ENCODE measurements around the gene SELENOO.

Gene SELENOO

DNA sequence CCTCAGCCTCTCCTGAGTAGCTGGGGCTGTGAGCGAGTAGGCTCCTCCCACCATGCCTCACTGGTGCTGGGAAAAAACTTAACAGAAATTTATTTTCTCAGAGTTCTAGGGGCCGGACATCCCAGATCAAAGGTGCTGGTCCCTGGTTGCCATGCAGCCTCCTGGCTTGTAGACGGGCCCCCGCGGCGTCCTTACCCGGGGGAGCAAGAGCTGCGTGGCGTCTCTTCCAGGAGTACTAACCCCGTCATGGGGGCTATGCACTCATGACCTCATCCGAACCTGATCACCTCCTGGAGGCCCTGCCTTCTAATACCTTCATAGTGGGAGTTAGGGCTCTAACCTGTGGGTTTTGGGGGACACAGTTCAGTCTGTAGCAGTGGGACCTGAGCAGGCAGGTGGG is 12.5 kb upstream of the SELENOO start:
- Histone ChIP-seq H3K4me3 (ENCODE audit: extremely low read depth, insufficient read depth, low read length, poor library complexity, severe bottlenecking) (no peak overlapping the region), H3K9me3 (ENCODE audit: control insufficient read depth, low read length) (no peaks in the 10 kb centered on the region), H3K36me3 (ENCODE audit: control insufficient read depth, insufficient read depth, low read length) (peaks cover 28% of the 10 kb centered on the region), H3K27ac (ENCODE audit: low read depth, low read length, severe bottlenecking) (no peak overlapping the region), H3K4me1 (ENCODE audit: control insufficient read depth, insufficient read depth, low read length, poor library complexity, severe bottlenecking) (peaks cover 12% of the 10 kb centered on the region)
- 97 to 98% methylated on average over 6 to 11 of the region's 11 CpGs for WGBS, 2 experiments (ENCODE audit: insufficient coverage in 2 of 2)

DNA sequence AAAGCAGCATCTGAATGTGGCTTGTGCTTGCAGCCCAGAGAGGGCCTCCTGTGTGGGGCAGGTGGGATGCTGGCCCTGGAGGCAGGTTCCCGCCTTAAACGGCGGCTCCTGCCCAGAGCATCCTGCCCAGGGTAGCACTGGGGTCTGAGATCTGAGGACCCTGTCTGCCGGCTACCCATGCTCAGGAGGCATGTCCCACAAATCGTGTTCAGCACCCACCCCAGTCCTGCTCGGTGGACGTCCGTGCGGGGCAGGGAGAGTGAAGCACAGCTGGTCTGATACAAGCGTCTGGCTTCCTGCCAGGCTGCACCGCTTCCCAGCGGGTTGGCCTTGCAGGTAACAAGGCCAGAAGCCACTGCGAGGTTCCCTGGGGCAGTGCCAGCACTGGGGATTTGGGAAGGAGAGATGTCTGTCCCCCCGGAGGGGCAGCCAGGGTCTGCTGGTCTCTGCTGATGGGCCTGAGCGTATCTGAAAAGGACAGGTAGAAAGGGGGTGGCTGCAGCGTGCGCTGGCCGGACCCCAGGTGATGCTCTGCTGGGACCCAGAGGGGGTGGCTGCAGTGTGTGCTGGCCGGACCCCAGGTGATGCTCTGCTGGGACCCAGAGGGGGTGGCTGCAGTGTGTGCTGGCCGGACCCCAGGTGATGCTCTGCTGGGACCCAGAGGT is 11.5 kb upstream of the SELENOO start:
- Histone ChIP-seq H3K4me3 (ENCODE audit: extremely low read depth, insufficient read depth, low read length, poor library complexity, severe bottlenecking) (no peak overlapping the region), H3K4me1 (ENCODE audit: control insufficient read depth, insufficient read depth, low read length, poor library complexity, severe bottlenecking) (peaks cover 11% of the 10 kb centered on the region), H3K36me3 (ENCODE audit: control insufficient read depth, insufficient read depth, low read length) (peaks cover 31% of the 10 kb centered on the region), H3K9me3 (ENCODE audit: control insufficient read depth, low read length) (no peaks in the 10 kb centered on the region), H3K27ac (ENCODE audit: low read depth, low read length, severe bottlenecking) (no peak overlapping the region)
- WGBS, 2 experiments (ENCODE audit: insufficient coverage in 2 of 2): 97 to 98% methylated on average over 16 to 20 of the region's 20 CpGs

DNA sequence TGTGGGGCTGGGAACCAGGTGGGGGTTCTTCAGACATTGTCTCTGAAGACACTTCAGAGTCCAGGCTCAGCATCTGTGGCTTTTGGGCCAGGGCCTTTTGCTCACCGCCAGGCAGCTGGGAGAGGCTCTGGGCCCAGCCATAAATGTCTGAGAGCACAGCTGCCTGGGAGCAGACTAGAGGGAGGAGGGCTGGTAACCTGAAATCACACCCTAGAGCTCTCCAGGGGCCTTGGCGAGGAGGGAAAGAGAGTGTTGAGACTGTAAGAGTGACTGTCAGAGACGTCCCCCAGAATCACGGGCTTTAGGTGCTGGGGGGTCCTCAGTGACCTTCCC is 11.0 kb upstream of the SELENOO start:
- H3K4me1 ChIP-seq (ENCODE audit: control insufficient read depth, insufficient read depth, low read length, poor library complexity, severe bottlenecking): peaks cover 7% of the 10 kb centered on the region
- no peaks in the 10 kb centered on the region for H3K9me3 ChIP-seq (ENCODE audit: control insufficient read depth, low read length)
- WGBS, 2 experiments (ENCODE audit: insufficient coverage in 2 of 2): 85 to 100% methylated on average over 1 to 3 of the region's 4 CpGs
- no peak overlapping the region for H3K27ac ChIP-seq (ENCODE audit: low read depth, low read length, severe bottlenecking)
- no peak overlapping the region for H3K4me3 ChIP-seq (ENCODE audit: extremely low read depth, insufficient read depth, low read length, poor library complexity, severe bottlenecking)
- peaks cover 33% of the 10 kb centered on the region for H3K36me3 ChIP-seq (ENCODE audit: control insufficient read depth, insufficient read depth, low read length)

DNA sequence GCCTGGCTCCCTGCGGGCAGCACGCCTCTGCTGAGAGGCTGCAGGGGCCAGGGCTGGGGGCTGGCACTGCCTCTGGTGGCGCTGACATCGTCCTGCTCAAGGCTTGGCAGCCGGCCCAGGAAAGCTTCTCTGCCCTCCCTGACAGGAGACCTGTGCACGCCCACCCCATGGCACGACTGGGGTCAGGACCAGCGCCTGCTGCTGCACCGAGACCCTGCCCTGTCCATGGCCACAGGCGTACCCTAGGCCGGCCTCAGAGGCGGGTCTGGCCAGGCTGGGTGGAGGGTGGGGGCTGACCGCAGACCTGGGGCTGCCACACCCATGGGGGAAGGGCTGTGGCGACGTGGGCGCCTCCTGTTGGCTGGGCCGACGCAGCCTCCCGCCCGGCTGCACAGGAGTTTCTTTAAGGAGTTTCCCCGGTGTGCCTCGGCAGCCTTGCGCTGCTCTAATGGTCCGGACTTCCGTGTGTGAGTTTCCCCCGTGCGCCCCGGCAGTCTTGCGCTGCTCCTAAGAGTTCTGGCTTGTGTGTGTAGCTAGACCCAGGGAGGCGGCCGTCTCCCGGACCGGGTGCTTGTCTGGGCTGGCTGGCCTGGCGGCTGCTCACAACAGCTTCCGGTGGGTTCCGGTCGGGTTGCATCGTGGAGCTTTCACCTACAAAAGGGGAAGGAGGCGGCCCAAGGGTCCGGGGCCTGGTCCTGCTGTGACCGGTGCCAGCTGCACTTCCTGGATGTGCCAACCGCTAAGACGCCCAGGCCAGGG is 10.4 kb upstream of the SELENOO start:
- H3K36me3 ChIP-seq (ENCODE audit: control insufficient read depth, insufficient read depth, low read length): peaks cover 39% of the 10 kb centered on the region
- no peaks in the 10 kb centered on the region for H3K9me3 ChIP-seq (ENCODE audit: control insufficient read depth, low read length)
- H3K27ac ChIP-seq (ENCODE audit: low read depth, low read length, severe bottlenecking): peak overlapping the region; percentile 78
- H3K4me1 ChIP-seq (ENCODE audit: control insufficient read depth, insufficient read depth, low read length, poor library complexity, severe bottlenecking): peaks cover 7% of the 10 kb centered on the region
- WGBS, 2 experiments (ENCODE audit: insufficient coverage in 2 of 2): 69 to 76% methylated on average over 37 to 42 of the region's 43 CpGs
- H3K4me3 ChIP-seq (ENCODE audit: extremely low read depth, insufficient read depth, low read length, poor library complexity, severe bottlenecking): peak overlapping the region; percentile 2

DNA sequence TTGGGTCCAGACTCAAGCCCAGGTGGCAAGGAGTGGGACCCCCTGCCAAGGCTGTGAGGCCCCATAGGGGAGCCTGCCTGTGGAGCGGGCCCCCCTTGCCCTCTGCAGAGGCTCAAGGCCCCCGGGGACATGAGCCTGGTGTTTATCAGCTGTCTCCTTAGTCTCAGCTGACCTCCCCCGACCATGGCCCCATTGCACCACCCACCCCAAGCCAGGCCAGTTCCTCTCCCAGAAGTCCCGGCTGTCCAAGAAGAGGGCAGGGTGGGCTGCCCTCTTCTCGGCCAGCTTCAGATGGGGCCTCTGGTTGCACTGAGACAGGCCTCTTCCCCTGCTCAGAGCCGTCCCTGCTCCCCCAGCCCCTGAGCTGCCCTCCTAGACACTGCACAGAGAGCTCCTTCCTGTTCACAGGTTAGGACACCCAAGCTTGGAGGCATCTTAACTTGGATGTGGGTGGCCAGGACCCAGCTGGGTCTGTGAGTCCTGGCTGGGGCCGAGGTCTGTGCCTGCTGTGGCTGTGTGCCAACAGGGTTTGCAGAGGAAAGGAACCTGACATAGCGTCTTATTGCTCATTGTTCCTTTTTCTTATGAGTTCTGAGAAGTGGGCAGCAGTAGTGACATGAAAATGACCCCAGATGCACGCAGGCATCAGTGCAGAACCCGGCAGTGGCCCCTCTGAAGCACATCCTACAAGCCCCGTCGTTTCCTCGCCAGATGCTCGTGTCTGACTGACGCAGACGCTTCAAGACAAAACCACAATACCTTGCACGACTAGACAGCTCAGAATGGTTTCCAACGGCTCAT is 9.7 kb upstream of the SELENOO start:
- peak overlapping the region; percentile 2 for H3K4me3 ChIP-seq (ENCODE audit: extremely low read depth, insufficient read depth, low read length, poor library complexity, severe bottlenecking)

DNA sequence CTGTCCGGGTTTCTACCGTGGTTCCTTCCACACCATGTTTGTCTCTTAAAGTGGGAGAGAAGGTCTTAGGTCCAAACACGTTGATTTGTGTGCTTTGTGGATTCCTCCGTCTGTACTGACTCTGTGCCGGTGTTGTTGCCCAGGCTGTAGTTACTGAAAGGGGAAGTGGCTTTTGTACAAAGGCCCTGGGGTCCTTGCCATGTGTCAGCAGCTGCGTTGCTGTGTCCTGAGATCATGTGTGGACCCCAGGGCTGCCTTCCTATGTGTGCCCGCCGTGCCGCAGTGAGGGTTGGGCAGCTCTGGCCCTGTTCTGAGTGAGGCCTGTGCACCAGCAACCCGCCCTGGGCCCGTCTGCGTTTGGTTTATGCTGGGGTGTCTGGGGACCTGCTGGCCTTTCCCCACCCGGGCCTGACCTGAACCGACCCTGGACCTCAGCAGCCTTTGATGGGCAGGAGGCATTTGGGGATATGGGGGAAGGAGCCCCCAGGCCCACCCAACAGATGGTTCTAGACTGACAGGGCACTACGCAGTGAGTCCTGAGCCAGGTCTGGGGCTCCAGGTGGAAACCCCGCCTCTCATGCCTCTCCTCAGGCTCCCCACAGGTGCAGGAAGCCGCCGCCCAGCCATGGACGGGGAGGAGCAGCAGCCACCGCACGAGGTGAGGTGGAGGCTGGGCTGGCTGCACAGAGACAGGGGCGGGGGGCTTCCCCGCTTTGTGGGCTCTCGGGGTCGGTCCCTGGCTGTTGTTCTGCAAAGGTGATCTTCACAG is 8.2 kb upstream of the SELENOO start:
- Histone ChIP-seq H3K27ac (ENCODE audit: low read depth, low read length, severe bottlenecking) (no peak overlapping the region), H3K9me3 (ENCODE audit: control insufficient read depth, low read length) (no peaks in the 10 kb centered on the region), H3K36me3 (ENCODE audit: control insufficient read depth, insufficient read depth, low read length) (peaks cover 47% of the 10 kb centered on the region), H3K4me3 (ENCODE audit: extremely low read depth, insufficient read depth, low read length, poor library complexity, severe bottlenecking) (no peak overlapping the region), H3K4me1 (ENCODE audit: control insufficient read depth, insufficient read depth, low read length, poor library complexity, severe bottlenecking) (peaks cover 4% of the 10 kb centered on the region)
- 92% methylated on average over 19 to 22 of the region's 25 CpGs for WGBS, 2 experiments (ENCODE audit: insufficient coverage in 2 of 2)

More for the DNA sequence above, 9.7 kb upstream of the SELENOO start:
- 93% methylated on average over 15 to 18 of the region's 18 CpGs for WGBS, 2 experiments (ENCODE audit: insufficient coverage in 2 of 2)
- Histone ChIP-seq H3K36me3 (ENCODE audit: control insufficient read depth, insufficient read depth, low read length) (peaks cover 43% of the 10 kb centered on the region), H3K27ac (ENCODE audit: low read depth, low read length, severe bottlenecking) (peak overlapping the region; percentile 78), H3K4me1 (ENCODE audit: control insufficient read depth, insufficient read depth, low read length, poor library complexity, severe bottlenecking) (peaks cover 7% of the 10 kb centered on the region), H3K9me3 (ENCODE audit: control insufficient read depth, low read length) (no peaks in the 10 kb centered on the region)

DNA sequence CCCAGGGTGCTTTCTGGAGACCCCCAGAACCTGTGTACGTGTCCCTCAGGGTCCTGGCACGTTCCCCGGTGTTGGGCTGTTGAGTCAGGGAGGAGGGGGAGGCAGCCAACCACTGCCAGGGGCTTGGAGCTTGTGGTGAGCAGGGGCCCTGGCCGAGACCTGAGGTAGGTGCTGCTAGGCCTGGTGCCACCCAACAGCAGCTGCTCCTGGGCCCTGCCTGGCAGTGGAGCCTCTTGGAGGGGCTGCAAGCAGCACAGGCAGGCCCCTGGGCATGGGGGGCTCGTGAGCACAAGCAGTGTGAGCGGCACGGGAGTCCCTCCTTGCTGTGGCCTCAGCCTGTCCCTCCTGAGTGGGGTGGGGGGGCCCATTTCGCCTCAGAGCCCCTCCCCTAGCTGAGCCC is 7.2 kb upstream of the SELENOO start:
- Histone ChIP-seq H3K9me3 (ENCODE audit: control insufficient read depth, low read length) (no peaks in the 10 kb centered on the region), H3K4me1 (ENCODE audit: control insufficient read depth, insufficient read depth, low read length, poor library complexity, severe bottlenecking) (peaks cover 4% of the 10 kb centered on the region), H3K36me3 (ENCODE audit: control insufficient read depth, insufficient read depth, low read length) (peaks cover 47% of the 10 kb centered on the region), H3K27ac (ENCODE audit: low read depth, low read length, severe bottlenecking) (no peak overlapping the region), H3K4me3 (ENCODE audit: extremely low read depth, insufficient read depth, low read length, poor library complexity, severe bottlenecking) (no peak overlapping the region)
- 89 to 94% methylated on average over 8 of the region's 8 CpGs for WGBS, 2 experiments (ENCODE audit: insufficient coverage in 2 of 2)

DNA sequence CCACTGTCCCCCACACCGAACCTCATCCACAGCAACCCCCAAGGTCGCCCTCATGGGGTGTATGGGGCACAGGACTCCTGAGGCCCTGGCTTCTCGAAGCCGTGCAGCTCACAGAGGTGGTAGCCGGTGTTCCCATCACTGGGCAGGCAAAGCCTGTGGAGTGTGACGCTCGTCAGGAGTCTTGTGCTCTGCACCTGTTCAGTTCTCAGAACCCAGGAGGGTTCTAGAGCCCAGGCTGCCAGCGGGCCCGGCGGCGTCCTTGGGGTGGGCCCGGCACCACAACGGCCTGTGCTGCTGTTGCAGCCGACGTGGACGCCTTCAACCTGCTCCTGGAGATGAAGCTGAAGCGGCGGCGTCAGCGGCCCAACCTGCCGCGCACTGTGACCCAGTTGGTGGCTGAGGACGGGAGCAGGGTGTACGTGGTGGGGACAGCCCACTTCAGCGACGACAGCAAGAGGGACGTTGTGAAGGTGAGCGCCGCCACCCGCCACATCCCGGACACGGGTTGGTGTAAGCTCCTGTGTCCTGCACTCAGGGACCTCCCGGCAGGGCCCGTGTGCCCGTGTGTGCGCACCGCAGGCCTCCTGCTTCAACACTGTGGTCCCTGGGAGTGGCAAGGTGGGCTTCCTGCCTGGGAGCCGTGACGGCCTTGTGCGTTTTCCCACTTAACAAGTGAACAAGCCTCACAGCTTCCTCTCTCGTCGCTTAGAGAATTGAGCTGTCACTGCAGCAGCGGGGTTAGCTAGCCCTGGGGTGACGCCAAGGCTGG is 6.6 kb upstream of the SELENOO start:
- no peak overlapping the region for H3K4me3 ChIP-seq (ENCODE audit: extremely low read depth, insufficient read depth, low read length, poor library complexity, severe bottlenecking)
- 97 to 98% methylated on average over 41 to 43 of the region's 44 CpGs for WGBS, 2 experiments (ENCODE audit: insufficient coverage in 2 of 2)
- no peaks in the 10 kb centered on the region for H3K9me3 ChIP-seq (ENCODE audit: control insufficient read depth, low read length)
- peaks cover 4% of the 10 kb centered on the region for H3K4me1 ChIP-seq (ENCODE audit: control insufficient read depth, insufficient read depth, low read length, poor library complexity, severe bottlenecking)
- peaks cover 43% of the 10 kb centered on the region for H3K36me3 ChIP-seq (ENCODE audit: control insufficient read depth, insufficient read depth, low read length)
- no peak overlapping the region for H3K27ac ChIP-seq (ENCODE audit: low read depth, low read length, severe bottlenecking)

DNA sequence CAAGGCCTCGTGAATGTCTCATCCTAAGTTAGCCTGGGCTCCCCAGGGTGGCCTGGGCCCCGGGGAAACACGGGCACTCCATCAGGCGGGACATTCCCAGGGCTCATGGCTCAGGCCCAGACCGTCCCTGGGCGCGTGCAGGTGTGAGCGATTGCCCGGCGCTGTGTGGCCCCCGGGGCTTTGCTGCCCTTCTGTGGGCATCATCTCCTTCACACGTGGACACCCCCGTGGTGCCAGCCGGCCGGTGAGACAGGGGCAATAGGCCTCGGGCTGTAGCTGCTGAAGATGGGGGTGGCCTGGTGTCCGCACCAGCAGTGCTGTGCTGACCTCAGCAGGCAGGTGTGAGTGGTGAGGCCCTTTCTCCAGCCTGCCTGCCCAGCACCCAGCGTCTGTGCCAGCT is 4.6 kb upstream of the SELENOO start:
- H3K27ac ChIP-seq (ENCODE audit: low read depth, low read length, severe bottlenecking): no peak overlapping the region
- H3K4me1 ChIP-seq (ENCODE audit: control insufficient read depth, insufficient read depth, low read length, poor library complexity, severe bottlenecking): peaks cover 5% of the 10 kb centered on the region
- H3K36me3 ChIP-seq (ENCODE audit: control insufficient read depth, insufficient read depth, low read length): peaks cover 39% of the 10 kb centered on the region
- H3K9me3 ChIP-seq (ENCODE audit: control insufficient read depth, low read length): no peaks in the 10 kb centered on the region
- H3K4me3 ChIP-seq (ENCODE audit: extremely low read depth, insufficient read depth, low read length, poor library complexity, severe bottlenecking): no peak overlapping the region
- 92 to 93% methylated on average over 14 to 17 of the region's 18 CpGs for WGBS, 2 experiments (ENCODE audit: insufficient coverage in 2 of 2)
